Endothelial cell of coronary artery (primary cell): ENCODE results near the gene ZNF627. TPM values are rescaled to one million over a fixed set of nuclear protein-coding genes. Genes with fewer than 3 reads are reported as not detected.

Experiments used
- total RNA-seq: library from RNA; depleted of rRNA; stranded (reverse); fragments of >200 nt; gene quantifications from 2 replicates; pipeline ENCODE4 v1.2.3, GENCODE V29; 2014

ZNF627 gene
- total RNA-seq: 18.7 and 21.2 TPM in 2 replicates

GRCh38 chr19:11597202-11598102 is at the start of gene ZNF627:
ZNF627 (plus strand) TSS chr19:11597483; CDS start chr19:11597628, 145 bp downstream.

GRCh38 chr19:11558881-11559828 is 38.1 kb upstream of the ZNF627 start, which contains the start of gene ELOF1:
ELOF1 (minus strand) TSS chr19:11559230; CDS start chr19:11554347, 4,883 bp downstream.

GRCh38 chr19:11577451-11578257 is 19.6 kb upstream of the ZNF627 start, which contains the start of gene ACP5:
ACP5 (minus strand) TSS chr19:11577645; CDS start chr19:11577317, 328 bp downstream.

Other genes starting within 250 kb of the ZNF627 start
- 6.7 and 8.4 TPM in 2 replicates for gene PLPPR2, start 242.1 kb upstream of the ZNF627 start, total RNA-seq
- 0.56 and 0.72 TPM in 2 replicates for gene SWSAP1, start 222.8 kb upstream of the ZNF627 start, total RNA-seq
- gene EPOR, start 213.2 kb upstream of the ZNF627 start, total RNA-seq: 6.3 and 6.7 TPM in 2 replicates
- 0.27 and 1.5 TPM in 2 replicates for gene RGL3, start 178.2 kb upstream of the ZNF627 start, total RNA-seq
- 0.09 and 0.28 TPM in 2 replicates for gene ODAD3, start 162.4 kb upstream of the ZNF627 start, total RNA-seq
- 109 and 151 TPM in 2 replicates for gene PRKCSH, start 161.8 kb upstream of the ZNF627 start, total RNA-seq
- not detected in 2 replicates for gene ELAVL3, start 116.4 kb upstream of the ZNF627 start, total RNA-seq
- 5.2 and 6.3 TPM in 2 replicates for gene ZNF653, start 91.6 kb upstream of the ZNF627 start, total RNA-seq
- gene ECSIT, start 68.3 kb upstream of the ZNF627 start, total RNA-seq: 30.2 and 44.1 TPM in 2 replicates
- gene CNN1, start 58.6 kb upstream of the ZNF627 start, total RNA-seq: 2.0 and 6.9 TPM in 2 replicates
- gene ELOF1, start 38.3 kb upstream of the ZNF627 start, total RNA-seq: 23.4 and 24.9 TPM in 2 replicates
- gene ACP5, start 19.8 kb upstream of the ZNF627 start, total RNA-seq: 0.09 TPM in 2 replicates
- 5.5 TPM in 2 replicates for gene ZNF823, start 141.5 kb downstream of the ZNF627 start, total RNA-seq
- gene ZNF441, start 169.5 kb downstream of the ZNF627 start, total RNA-seq: 6.1 and 7.3 TPM in 2 replicates
- 0.90 and 2.4 TPM in 2 replicates for gene ZNF491, start 201.0 kb downstream of the ZNF627 start, total RNA-seq
- gene ZNF440, start 216.8 kb downstream of the ZNF627 start, total RNA-seq: 6.9 and 8.6 TPM in 2 replicates